K562 (cell line): ENCODE data around the gene CYSTM1. TPM values are rescaled to one million over a fixed set of nuclear protein-coding genes. Genes with fewer than 3 reads are reported as not detected.

Source experiments
- ATAC-seq: fragments of 200-7000 bp; cut with Tn5 transposase; 3 replicates; pipeline ENCODE4 v1.9.1; 2020; ENCODE audit warnings: moderate library complexity
- BruUV-seq: library from RNA; stranded (reverse); fragments of 400-500 nt; replicated peaks from 2 replicates; lab custom pipeline; 2021; lab: Mats Ljungman, UMichigan
- CTCF ChIA-PET: fragments of 300-600 bp; formaldehyde crosslinking; extraction: SDS; loops from one replicate; lab custom pipeline; 2021; ENCODE audit warnings: low intra/inter-chr PET ratio; lab: Yijun Ruan, JAX
- POLR2A ChIA-PET: fragments of 300-600, 350-650 bp; sonication (Branson Sonifier 250); formaldehyde crosslinking; extraction: SDS; loops from one replicate; lab custom pipeline; 2021; ENCODE audit warnings: antibody characterized with exemption, inconsistent platforms; lab: Yijun Ruan, JAX
- DNase-seq, 4 experiments: peaks; one replicate each; pipeline versions ENCODE4 v3.0.0 to v3.0.0-alpha.2; 2011 to 2018; ENCODE audit warnings: low spot score in 3 of 4, mixed read lengths in 3 of 4; ENCODE audit errors: extremely low read depth in 1 of 4
- FAIRE-seq: peaks from 2 replicates; lab custom pipeline; 2011; peaks lifted over from hg19 to GRCh38; lab: Jason Lieb, UNC
- H2AFZ ChIP-seq: 2 replicates; pipeline ENCODE4 v1.6.0; 2011; ENCODE audit warnings: low read depth, low read length, control low read depth, inconsistent platforms
- H3K27ac ChIP-seq: fragments of 200-600 bp; 3 replicates; pipeline ENCODE4 v1.8.0; 2011; ENCODE audit warnings: low read depth, mild to moderate bottlenecking, control low read depth, inconsistent platforms, low read length, moderate library complexity, mixed read lengths; ENCODE audit errors: extremely low read depth
- H3K27me3 ChIP-seq, 2 experiments: fragments of 300-600 bp in 1 of 2; 2 replicates in 1 of 2; 3 replicates in 1 of 2; pipeline versions ENCODE4 v1.6.0 to v1.8.0; 2011; ENCODE audit warnings: inconsistent platforms in 2 of 2, low read length in 2 of 2, mild to moderate bottlenecking in 1 of 2, mixed read lengths in 1 of 2, moderate library complexity in 1 of 2; ENCODE audit not compliant: control insufficient read depth in 2 of 2, insufficient read depth in 2 of 2
- H3K36me3 ChIP-seq: fragments of 300-600 bp; 3 replicates; pipeline ENCODE4 v1.8.0; 2011; ENCODE audit warnings: mild to moderate bottlenecking, low read length, inconsistent platforms; ENCODE audit not compliant: control insufficient read depth, insufficient read depth
- H3K4me1 ChIP-seq, 2 experiments: fragments of 200-600 bp in 1 of 2; replicated peaks in 1 of 2; 2 replicates in 1 of 2; 3 replicates in 1 of 2; pipeline versions ENCODE4 v1.5.1 to v1.8.0; 2011; ENCODE audit warnings: inconsistent platforms in 2 of 2, low read length in 2 of 2, mild to moderate bottlenecking in 1 of 2, mixed read lengths in 1 of 2, moderate library complexity in 1 of 2; ENCODE audit not compliant: control insufficient read depth in 2 of 2, insufficient read depth in 2 of 2
- H3K4me2 ChIP-seq: 2 replicates; pipeline ENCODE4 v1.6.1; 2011; ENCODE audit warnings: low read length, control low read depth, inconsistent platforms, mixed read lengths; ENCODE audit not compliant: insufficient read depth
- H3K4me3 ChIP-seq: fragments of 200-600 bp; sonication (generic), shearing (Covaris generic); 2 replicates; pipeline ENCODE4 v1.5.1; 2016; ENCODE audit warnings: control low read depth, inconsistent platforms
- H3K79me2 ChIP-seq: fragments of 200-600 bp; 3 replicates; pipeline ENCODE4 v1.8.0; 2011; ENCODE audit warnings: low read length, inconsistent platforms; ENCODE audit not compliant: control insufficient read depth, insufficient read depth
- H3K9ac ChIP-seq, 2 experiments: 2 replicates each; pipeline versions ENCODE4 v1.6.0 to v1.6.1; 2011; ENCODE audit warnings: low read depth in 2 of 2, low read length in 2 of 2, control low read depth in 1 of 2, inconsistent platforms in 1 of 2, mild to moderate bottlenecking in 1 of 2, mixed read lengths in 1 of 2; ENCODE audit not compliant: insufficient read depth in 1 of 2
- H3K9me1 ChIP-seq: one replicate; pipeline ENCODE4 v1.6.0; 2011; ENCODE audit warnings: inconsistent platforms, mild to moderate bottlenecking, low read length, moderate library complexity; ENCODE audit not compliant: control insufficient read depth, insufficient read depth
- H3K9me3 ChIP-seq: replicated peaks from 2 replicates; pipeline ENCODE4 v1.5.1; 2011; ENCODE audit warnings: low read depth, low read length, inconsistent platforms; ENCODE audit not compliant: control insufficient read depth, insufficient read depth
- H4K20me1 ChIP-seq: replicated peaks from 2 replicates; pipeline ENCODE4 v1.6.1; 2011; ENCODE audit warnings: low read length, inconsistent platforms, mixed read lengths; ENCODE audit not compliant: control insufficient read depth, insufficient read depth
- RBM25 ChIP-seq: fragments of 200-400 bp; formaldehyde crosslinking; IDR thresholded peaks from 2 replicates; pipeline ENCODE4 v1.6.1; 2018; ENCODE audit warnings: low read length, low read depth, moderate library complexity; ENCODE audit not compliant: severe bottlenecking
- RHOXF2B ChIP-seq: fragments of 250-450 bp; sonication (Bioruptor Pico); conservative IDR thresholded peaks from 2 replicates; pipeline ENCODE4 v1.5.1; 2021
- ZFP30 ChIP-seq: fragments of 250-450 bp; sonication (Bioruptor Pico); IDR thresholded peaks from 2 replicates; pipeline ENCODE4 v1.8.0; 2022; ENCODE audit warnings: moderate library complexity, mild to moderate bottlenecking, inconsistent platforms, borderline replicate concordance
- ZNF347 ChIP-seq: fragments of 450-650 bp; formaldehyde crosslinking; IDR thresholded peaks from 2 replicates; pipeline ENCODE4 v1.4.0; 2020; ENCODE audit warnings: low read depth, mild to moderate bottlenecking, moderate library complexity
- WGBS: fragments of 100-300 bp; shearing (Covaris generic); methylation state at CpG from one replicate; pipeline ENCODE4 v1.1.6; 2016; ENCODE audit warnings: low coverage, mixed read lengths; ENCODE audit not compliant: insufficient coverage; ENCODE audit errors: missing lambda C conversion rate; 5-methylcytosine and 5-hydroxymethylcytosine counted together
- in situ Hi-C: fragments of 300-500 bp; cut with MboI; formaldehyde crosslinking; loops from 4 replicates; pipeline ENCODE4 v1.15.0; 2018; ENCODE audit warnings: inconsistent platforms, mixed read lengths
- intact Hi-C: fragments of 100-400 bp; cut with micrococcal nuclease; formaldehyde crosslinking; loops from 2 replicates; pipeline ENCODE4 v1.14.2; 2022
- polyA plus RNA-seq, 8 experiments: library from polyadenylated mRNA; depleted of rRNA in 4 of 8; stranded (reverse) in 5 of 8; unstranded in 3 of 8; fragments of >200 nt; fragmentation: Nextera tagmentation in 2 of 8; fragmentation: Illumina TruSeq in 1 of 8; extraction: Ambion mirVana in 2 of 8; extraction: Trizol in 1 of 8; gene quantifications; 2 replicates each; pipeline versions ENCODE4 v1.2.1 to v1.2.3, GENCODE V29; 2011 to 2014; ENCODE audit warnings: inconsistent platforms in 1 of 8, missing spikeins in 1 of 8
- total RNA-seq, 7 experiments: library from RNA; depleted of rRNA in 6 of 7; stranded (reverse); fragments of >200 nt in 6 of 7; fragmentation: Illumina TruSeq in 2 of 7; extraction: Trizol in 2 of 7; gene quantifications; 2 replicates each; pipeline versions ENCODE4 v1.2.1 to v1.2.3, GENCODE V29; 2011 to 2021; ENCODE audit warnings: low replicate concordance in 1 of 7
- TF ChIP-seq, protein P1 (sequence below): fragments of 200-800 bp; sonication (Bioruptor generic); IDR thresholded peaks from 2 replicates; pipeline ENCODE4 v1.6.1; 2017; ENCODE audit warnings: missing genetic modification characterization, missing compliant biosample characterization
- TF ChIP-seq, protein P2 (sequence below): fragments of 250-450 bp; sonication (Bioruptor Pico); IDR thresholded peaks from 2 replicates; pipeline ENCODE4 v1.5.0; 2020; ENCODE audit warnings: mild to moderate bottlenecking, borderline replicate concordance
- TF ChIP-seq, protein P3 (sequence below), 2 experiments: fragments of 450-650 bp; IDR thresholded peaks; 2 replicates each; pipeline ENCODE4 v1.6.1; 2016; ENCODE audit warnings: mild to moderate bottlenecking in 2 of 2, borderline replicate concordance in 1 of 2, low read depth in 1 of 2, moderate library complexity in 1 of 2

CYSTM1 gene
- total and polyA plus RNA-seq, 9 of the 15 experiments (the other 6 are each of a cell fraction or from before 2014, with no cell fraction given), result 76.1 to 422 (median 108) TPM

DNA sequence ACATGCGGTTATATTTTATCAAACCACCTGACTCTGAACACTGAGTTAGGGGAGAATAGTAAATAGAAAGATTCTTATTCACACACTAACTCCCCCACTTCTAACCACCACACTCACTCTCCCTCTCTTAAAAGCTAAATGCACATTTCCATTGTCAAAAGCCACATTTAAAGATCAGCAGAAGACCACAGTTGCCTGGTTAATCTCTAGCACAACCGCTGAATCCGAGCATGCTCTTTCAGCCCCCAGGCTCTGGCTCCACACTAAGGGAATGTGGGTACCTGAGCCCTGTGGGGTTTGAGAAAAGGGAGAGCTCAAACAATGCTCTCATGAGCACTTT, 92.2 kb downstream of the CYSTM1 start (continued):
- TF ChIP-seq, protein P1, sequence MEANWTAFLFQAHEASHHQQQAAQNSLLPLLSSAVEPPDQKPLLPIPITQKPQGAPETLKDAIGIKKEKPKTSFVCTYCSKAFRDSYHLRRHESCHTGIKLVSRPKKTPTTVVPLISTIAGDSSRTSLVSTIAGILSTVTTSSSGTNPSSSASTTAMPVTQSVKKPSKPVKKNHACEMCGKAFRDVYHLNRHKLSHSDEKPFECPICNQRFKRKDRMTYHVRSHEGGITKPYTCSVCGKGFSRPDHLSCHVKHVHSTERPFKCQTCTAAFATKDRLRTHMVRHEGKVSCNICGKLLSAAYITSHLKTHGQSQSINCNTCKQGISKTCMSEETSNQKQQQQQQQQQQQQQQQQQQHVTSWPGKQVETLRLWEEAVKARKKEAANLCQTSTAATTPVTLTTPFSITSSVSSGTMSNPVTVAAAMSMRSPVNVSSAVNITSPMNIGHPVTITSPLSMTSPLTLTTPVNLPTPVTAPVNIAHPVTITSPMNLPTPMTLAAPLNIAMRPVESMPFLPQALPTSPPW (CRISPR knock-in tag), result no peak
- TF ChIP-seq ZNF347 (CRISPR knock-in tag), result no peak

DNA sequence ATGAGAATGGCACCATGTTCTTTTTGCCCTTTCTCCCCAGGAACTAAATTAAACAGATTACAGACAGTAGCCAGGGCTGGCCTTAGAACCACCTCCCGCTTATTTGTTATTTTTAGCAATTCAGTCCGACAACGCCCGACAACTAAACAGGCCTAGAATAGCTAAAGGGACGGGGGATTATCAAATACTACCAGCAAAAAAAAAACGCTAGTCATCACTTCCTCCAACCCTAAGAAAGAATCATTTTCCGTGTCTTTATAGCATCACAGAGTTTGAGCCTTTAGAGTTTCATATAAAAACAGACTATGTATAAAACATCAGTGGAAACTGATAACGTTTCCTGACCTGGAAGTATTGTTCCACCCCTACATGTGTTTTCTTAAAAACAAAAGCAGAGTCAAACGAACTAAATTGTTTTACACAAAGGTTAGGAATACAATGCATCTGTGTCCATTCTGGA, 92.6 kb downstream of the CYSTM1 start:
- DNase-seq (peak in 1 of 4 experiments; percentile 17), FAIRE-seq (peak; percentile 26), ATAC-seq (peak; percentile 47; the same call in 2 of the 3 replicates)
- Histone ChIP-seq H3K9me1 (no peaks in the 10 kb centered on the region), H3K27me3 (no peaks in the 10 kb centered on the region), H3K79me2 (peaks cover 13% of the 10 kb centered on the region; the same call in 1 of the 3 replicates), H4K20me1 (no peaks in the 10 kb centered on the region; the same call in 1 of the 2 replicates), H3K4me1 (peaks cover 0 to 8% of the 10 kb centered on the region in 2 experiments; a peak in 2 of 5 replicates), H3K27ac (peak overlapping the region; percentile 26; the same call in 1 of the 3 replicates), H3K36me3 (peaks cover 6% of the 10 kb centered on the region; the same call in 1 of the 3 replicates), H3K9ac (peak overlapping the region in 1 of 2 experiments; percentile 24; a peak in 1 of 4 replicates), H3K9me3 (no peaks in the 10 kb centered on the region), H2AFZ (no peak overlapping the region), H3K4me3 (no peak overlapping the region), H3K4me2 (no peak overlapping the region; the same call in 1 of the 2 replicates)
- in situ Hi-C loops (no loop called here), intact Hi-C loops (no loop called here)
- 14% methylated on average over 9 of the region's 9 CpGs for WGBS
- no TSS peak for BruUV-seq
- ChIA-PET POLR2A (interaction anchor here (0.8 to 1.4 kb wide), 3 partner anchors 25 to 78 kb away, joined by 3 read pairs; no protein-coding TSS in a partner anchor), CTCF (no interaction called here)
- TF ChIP-seq RBM25 (no peak), RHOXF2B (CRISPR knock-in tag) (no peak), ZFP30 (CRISPR knock-in tag) (no peak)
- TF ChIP-seq, protein P2, sequence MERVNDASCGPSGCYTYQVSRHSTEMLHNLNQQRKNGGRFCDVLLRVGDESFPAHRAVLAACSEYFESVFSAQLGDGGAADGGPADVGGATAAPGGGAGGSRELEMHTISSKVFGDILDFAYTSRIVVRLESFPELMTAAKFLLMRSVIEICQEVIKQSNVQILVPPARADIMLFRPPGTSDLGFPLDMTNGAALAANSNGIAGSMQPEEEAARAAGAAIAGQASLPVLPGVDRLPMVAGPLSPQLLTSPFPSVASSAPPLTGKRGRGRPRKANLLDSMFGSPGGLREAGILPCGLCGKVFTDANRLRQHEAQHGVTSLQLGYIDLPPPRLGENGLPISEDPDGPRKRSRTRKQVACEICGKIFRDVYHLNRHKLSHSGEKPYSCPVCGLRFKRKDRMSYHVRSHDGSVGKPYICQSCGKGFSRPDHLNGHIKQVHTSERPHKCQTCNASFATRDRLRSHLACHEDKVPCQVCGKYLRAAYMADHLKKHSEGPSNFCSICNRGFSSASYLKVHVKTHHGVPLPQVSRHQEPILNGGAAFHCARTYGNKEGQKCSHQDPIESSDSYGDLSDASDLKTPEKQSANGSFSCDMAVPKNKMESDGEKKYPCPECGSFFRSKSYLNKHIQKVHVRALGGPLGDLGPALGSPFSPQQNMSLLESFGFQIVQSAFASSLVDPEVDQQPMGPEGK, result no peak
- TF ChIP-seq, protein P3, sequence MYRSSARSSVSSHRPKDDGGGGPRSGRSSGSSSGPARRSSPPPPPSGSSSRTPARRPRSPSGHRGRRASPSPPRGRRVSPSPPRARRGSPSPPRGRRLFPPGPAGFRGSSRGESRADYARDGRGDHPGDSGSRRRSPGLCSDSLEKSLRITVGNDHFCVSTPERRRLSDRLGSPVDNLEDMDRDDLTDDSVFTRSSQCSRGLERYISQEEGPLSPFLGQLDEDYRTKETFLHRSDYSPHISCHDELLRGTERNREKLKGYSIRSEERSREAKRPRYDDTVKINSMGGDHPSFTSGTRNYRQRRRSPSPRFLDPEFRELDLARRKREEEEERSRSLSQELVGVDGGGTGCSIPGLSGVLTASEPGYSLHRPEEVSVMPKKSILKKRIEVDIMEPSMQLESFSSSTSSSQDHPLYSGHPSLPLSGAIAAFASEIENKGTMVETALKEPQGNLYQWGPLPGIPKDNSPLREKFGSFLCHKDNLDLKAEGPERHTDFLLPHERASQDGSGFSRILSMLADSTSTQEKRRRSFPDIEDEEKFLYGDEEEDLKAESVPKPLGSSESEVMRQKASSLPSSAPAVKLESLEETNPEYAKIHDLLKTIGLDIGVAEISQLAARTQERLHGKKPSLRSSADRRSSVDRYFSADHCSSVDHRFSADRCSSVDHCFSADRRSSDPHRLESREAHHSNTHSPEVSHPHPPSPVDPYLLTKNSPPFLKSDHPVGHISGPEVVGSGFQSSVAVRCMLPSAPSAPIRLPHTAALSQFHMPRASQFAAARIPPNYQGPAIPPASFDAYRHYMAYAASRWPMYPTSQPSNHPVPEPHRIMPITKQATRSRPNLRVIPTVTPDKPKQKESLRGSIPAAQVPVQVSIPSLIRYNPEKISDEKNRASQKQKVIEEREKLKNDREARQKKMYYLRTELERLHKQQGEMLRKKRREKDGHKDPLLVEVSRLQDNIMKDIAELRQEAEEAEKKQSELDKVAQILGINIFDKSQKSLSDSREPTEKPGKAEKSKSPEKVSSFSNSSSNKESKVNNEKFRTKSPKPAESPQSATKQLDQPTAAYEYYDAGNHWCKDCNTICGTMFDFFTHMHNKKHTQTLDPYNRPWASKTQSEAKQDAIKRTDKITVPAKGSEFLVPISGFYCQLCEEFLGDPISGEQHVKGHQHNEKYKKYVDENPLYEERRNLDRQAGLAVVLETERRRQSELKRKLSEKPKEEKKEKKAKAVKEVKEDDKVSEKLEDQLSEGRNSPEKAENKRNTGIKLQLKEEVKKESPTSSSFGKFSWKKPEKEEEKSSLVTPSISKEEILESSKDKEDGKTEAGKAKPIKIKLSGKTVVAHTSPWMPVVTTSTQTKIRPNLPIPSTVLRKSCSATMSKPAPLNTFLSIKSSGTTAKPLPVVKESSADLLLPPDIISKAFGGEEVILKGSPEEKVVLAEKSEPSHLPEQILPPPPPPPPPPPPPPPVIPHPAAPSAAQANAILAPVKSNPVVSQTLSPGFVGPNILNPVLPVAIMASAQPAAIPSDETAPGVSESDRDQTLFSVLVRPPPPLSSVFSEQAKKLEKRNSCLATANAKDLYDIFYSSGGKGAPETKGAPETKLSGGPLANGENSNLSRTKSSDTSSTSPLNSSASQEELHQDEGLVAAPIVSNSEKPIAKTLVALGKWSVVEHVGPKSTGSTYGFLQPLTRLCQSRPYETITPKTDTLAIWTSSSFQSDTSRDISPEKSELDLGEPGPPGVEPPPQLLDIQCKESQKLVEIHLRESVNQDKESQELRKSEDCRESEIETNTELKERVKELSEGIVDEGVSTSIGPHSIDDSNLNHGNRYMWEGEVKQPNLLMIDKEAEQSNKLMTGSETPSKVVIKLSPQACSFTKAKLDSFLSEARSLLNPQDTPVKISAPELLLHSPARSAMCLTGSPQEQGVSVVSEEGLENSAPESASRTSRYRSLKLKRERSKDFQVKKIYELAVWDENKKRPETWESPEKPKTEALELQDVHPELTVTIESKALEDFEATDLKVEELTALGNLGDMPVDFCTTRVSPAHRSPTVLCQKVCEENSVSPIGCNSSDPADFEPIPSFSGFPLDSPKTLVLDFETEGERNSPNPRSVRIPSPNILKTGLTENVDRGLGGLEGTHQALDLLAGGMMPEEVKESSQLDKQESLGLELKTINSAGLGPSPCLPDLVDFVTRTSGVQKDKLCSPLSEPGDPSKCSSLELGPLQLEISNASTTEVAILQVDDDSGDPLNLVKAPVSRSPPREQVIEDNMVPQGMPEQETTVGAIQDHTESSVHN (IDR thresholded peaks at IDR 0.05; ENCODE audit: borderline replicate concordance in 1 of 2, low read depth in 1 of 2), result no peak
